ENCODE data around the gene ST6GALNAC3. TPM values are rescaled to one million over a fixed set of nuclear protein-coding genes. Genes with fewer than 3 reads are reported as not detected.

Gene ST6GALNAC3
- total and polyA plus RNA-seq, 2 donors from 2014 or later = 8.8 to 15.8 TPM

GRCh38 chr1:76079475-76080227 is 5.1 kb downstream of the ST6GALNAC3 start:
- H3K27ac ChIP-seq (ENCODE audit: low read depth in 2 of 2, low read length in 2 of 2) = no peak overlapping the region
- no peaks in the 10 kb centered on the region for H3K27me3 ChIP-seq (ENCODE audit: control insufficient read depth, insufficient read depth, low read length)
- intact Hi-C loops (cut with DNase I) = no loop called here
- H3K9me3 ChIP-seq (ENCODE audit: control insufficient read depth in 2 of 3, insufficient read depth in 1 of 3, low read length in 3 of 3) = no peaks in the 10 kb centered on the region
- no peak overlapping the region for H3K9ac ChIP-seq (ENCODE audit: low read length in 3 of 3)
- no peak overlapping the region for H3K4me3 ChIP-seq (ENCODE audit: low read length in 3 of 3)
- peaks cover 0 to 4% (median 0%) of the 10 kb centered on the region in 3 donors for H3K4me1 ChIP-seq (ENCODE audit: control insufficient read depth in 2 of 3, insufficient read depth in 2 of 3, low read depth in 1 of 3, low read length in 3 of 3)
- FAIRE-seq (no peak), DNase-seq (no peak)
- H3K36me3 ChIP-seq (ENCODE audit: control insufficient read depth in 2 of 3, insufficient read depth in 3 of 3, low read length in 3 of 3) = no peaks in the 10 kb centered on the region
- no peak for TF ChIP-seq CTCF (IDR thresholded peaks at IDR 0.05; ENCODE audit: borderline replicate concordance, extremely low read depth, insufficient read depth)

- H3K36me3 ChIP-seq (ENCODE audit: control insufficient read depth in 2 of 3, insufficient read depth in 3 of 3, low read length in 3 of 3) = no peaks in the 10 kb centered on the region
- FAIRE-seq (no peak), DNase-seq (no peak)
- intact Hi-C loops (cut with DNase I) = no loop called here
- no peaks in the 10 kb centered on the region for H3K27me3 ChIP-seq (ENCODE audit: control insufficient read depth, insufficient read depth, low read length)
- no peak for TF ChIP-seq CTCF (IDR thresholded peaks at IDR 0.05; ENCODE audit: borderline replicate concordance, extremely low read depth, insufficient read depth)
- H3K27ac ChIP-seq (ENCODE audit: low read depth in 2 of 2, low read length in 2 of 2) = no peak overlapping the region
- H3K4me1 ChIP-seq (ENCODE audit: control insufficient read depth in 2 of 3, insufficient read depth in 2 of 3, low read depth in 1 of 3, low read length in 3 of 3) = no peaks in the 10 kb centered on the region
- H3K4me3 ChIP-seq (ENCODE audit: low read length in 3 of 3) = no peak overlapping the region
- no peaks in the 10 kb centered on the region for H3K9me3 ChIP-seq (ENCODE audit: control insufficient read depth in 2 of 3, insufficient read depth in 1 of 3, low read length in 3 of 3)
- H3K9ac ChIP-seq (ENCODE audit: low read length in 3 of 3) = no peak overlapping the region
Measured at GRCh38 chr1:76080552-76081079, 6.1 kb downstream of the ST6GALNAC3 start.

GRCh38 chr1:76082062-76082461 is 7.5 kb downstream of the ST6GALNAC3 start:
- Histone ChIP-seq H3K4me3 (ENCODE audit: low read length in 3 of 3) (no peak overlapping the region), H3K36me3 (ENCODE audit: control insufficient read depth in 2 of 3, insufficient read depth in 3 of 3, low read length in 3 of 3) (no peaks in the 10 kb centered on the region), H3K27me3 (ENCODE audit: control insufficient read depth, insufficient read depth, low read length) (no peaks in the 10 kb centered on the region), H3K9ac (ENCODE audit: low read length in 3 of 3) (no peak overlapping the region), H3K27ac (ENCODE audit: low read depth in 2 of 2, low read length in 2 of 2) (no peak overlapping the region), H3K9me3 (ENCODE audit: control insufficient read depth in 2 of 3, insufficient read depth in 1 of 3, low read length in 3 of 3) (no peaks in the 10 kb centered on the region), H3K4me1 (ENCODE audit: control insufficient read depth in 2 of 3, insufficient read depth in 2 of 3, low read depth in 1 of 3, low read length in 3 of 3) (no peaks in the 10 kb centered on the region)
- DNase-seq (no peak), FAIRE-seq (no peak)
- no peak for TF ChIP-seq CTCF (IDR thresholded peaks at IDR 0.05; ENCODE audit: borderline replicate concordance, extremely low read depth, insufficient read depth)
- intact Hi-C loops (cut with DNase I) = no loop called here

All from kidney (tissue), 14 donors.